Epithelial cell of proximal tubule (primary cell): ENCODE measurements around the gene DOCK1. TPM values are rescaled to one million over a fixed set of nuclear protein-coding genes. Genes with fewer than 3 reads are reported as not detected.
A peak's percentile ranks its signal among the peaks of the same experiment; 100 is the strongest.

Source experiments
- DNase-seq: peaks from one replicate; pipeline ENCODE4 v3.0.0-alpha.2; 2011; ENCODE audit warnings: low read depth
- H3K4me3 ChIP-seq: 2 replicates; pipeline ENCODE4 v1.5.1; 2011; ENCODE audit warnings: low read depth, mild to moderate bottlenecking, low read length
- CTCF ChIP-seq: conservative IDR thresholded peaks from 2 replicates; pipeline ENCODE4 v1.5.1; 2012; ENCODE audit warnings: low read depth, mild to moderate bottlenecking, low read length
- total RNA-seq: library from RNA; depleted of rRNA; stranded (reverse); fragments of >200 nt; gene quantifications from 2 replicates; pipeline ENCODE4 v1.2.3, GENCODE V29; 2015

DOCK1 gene
- total RNA-seq, 1 donor from 2014 or later, result 31.9 TPM

DNA sequence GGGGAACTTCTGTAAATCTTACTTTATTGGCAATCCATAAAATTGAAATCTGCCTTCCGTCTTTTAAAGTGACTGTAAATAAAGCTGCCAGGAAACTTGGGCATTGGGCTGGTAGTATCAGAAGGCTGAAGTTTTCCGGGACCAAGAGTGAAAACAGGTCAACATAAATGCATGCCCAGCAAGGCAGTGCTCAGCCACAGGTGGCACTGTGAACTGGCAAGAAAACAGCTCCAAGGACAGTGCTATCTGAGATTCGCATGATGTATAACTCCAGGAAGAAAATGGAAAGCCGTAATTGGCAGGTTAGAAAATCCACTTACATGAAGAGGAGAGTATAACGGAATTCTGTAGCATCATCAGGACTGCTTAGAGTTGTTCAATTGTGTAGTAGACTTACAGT lies 293.1 kb downstream of the DOCK1 start:
- TF ChIP-seq CTCF, result peak; percentile 44
- no peak for DNase-seq

DNA sequence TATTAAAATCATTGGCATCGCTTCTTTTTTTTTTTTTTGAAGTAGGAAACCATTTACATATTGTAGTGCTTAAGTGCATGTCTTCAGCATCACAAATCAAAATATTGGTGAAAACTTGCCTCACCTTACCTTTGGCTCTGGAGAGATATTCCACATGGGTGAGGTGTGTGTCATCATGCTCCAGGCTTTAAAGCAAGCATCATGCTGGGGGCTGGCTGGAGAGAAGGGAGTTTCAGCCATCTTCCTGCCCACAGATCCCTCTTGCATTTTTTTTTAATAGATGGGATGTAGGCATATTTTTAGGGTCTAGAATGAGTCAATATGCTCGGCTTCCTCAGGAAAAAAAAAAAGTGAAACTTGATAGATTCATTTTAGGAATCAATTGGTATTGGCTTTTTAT lies 293.5 kb downstream of the DOCK1 start:
- no peak for DNase-seq
- no peak for TF ChIP-seq CTCF
- no peak overlapping the region for H3K4me3 ChIP-seq

More for the DNA sequence above, 293.1 kb downstream of the DOCK1 start:
- H3K4me3 ChIP-seq, result no peak overlapping the region

DNA sequence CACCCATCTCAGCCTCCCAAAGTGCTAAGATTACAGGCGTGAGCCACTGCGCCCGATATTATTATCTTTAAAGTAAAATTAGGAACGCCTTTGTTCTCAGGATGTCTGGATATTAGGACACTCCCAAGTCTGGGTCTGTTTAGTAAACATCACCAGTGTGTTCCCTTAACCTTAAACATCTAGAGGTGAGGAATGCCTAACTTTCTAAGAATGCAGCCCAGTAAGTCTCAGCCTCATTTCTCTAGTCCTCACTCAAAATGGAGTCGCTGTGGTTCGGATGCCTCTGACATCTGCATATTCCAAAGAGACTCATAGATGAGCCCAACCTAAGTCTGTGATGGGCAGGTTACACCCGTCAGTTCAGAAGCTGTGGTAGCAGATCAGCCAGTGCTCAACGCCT lies 295.4 kb downstream of the DOCK1 start:
- H3K4me3 ChIP-seq, result no peak overlapping the region
- DNase-seq, result no peak
- no peak for TF ChIP-seq CTCF

DNA sequence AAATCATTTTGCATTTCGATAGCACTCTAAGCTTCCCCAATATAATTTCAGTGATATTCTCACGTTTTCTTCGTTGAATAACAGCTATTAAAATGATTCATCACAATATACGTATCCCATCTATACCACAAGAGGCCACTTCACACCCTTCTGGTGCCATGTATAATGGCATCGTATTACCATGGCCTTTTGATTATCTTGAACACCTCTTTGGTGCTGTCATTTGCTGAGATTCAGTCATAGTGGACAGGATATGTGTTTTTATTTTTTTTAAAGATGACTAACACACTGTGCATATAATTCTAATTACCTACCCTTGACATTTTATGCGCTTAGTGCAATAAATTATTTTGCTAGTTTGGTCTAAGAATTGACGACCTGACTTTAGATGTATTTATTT lies 297.8 kb downstream of the DOCK1 start:
- H3K4me3 ChIP-seq, result no peak overlapping the region
- DNase-seq, result no peak
- no peak for TF ChIP-seq CTCF

GRCh38 chr10:127207081-127207480 lies 301.9 kb downstream of the DOCK1 start:
- no peak overlapping the region for H3K4me3 ChIP-seq
- DNase-seq, result no peak
- TF ChIP-seq CTCF, result no peak

DNA sequence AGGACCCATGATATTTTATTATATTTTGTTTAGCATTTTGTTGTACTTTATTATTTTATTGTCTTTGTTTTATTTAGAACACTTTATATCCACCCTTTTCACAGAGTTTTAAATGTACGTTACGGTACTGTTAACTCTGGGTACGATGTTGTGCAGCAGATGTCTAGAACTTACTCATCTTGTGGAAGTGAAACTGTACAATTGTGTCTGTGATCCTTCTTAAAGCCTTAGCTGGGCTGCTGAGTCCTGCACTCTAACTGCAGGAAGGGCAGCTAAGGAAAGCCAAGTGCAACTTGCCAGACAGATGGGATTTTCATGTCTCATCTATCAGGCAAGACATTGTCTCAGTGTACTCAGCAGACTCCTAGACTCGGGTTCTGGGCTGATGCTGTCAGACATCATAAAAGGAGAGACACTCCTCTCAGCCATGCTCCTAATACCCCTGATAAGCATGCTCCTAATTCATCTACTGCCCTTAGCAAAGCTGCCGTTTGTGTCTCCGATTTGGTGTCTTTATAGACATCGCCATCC lies 305.8 kb downstream of the DOCK1 start:
- H3K4me3 ChIP-seq, result no peak overlapping the region
- no peak for DNase-seq
- no peak for TF ChIP-seq CTCF

GRCh38 chr10:127215866-127216265 lies 310.6 kb downstream of the DOCK1 start:
- H3K4me3 ChIP-seq, result no peak overlapping the region
- no peak for DNase-seq
- TF ChIP-seq CTCF, result no peak
